Measurements from ENCODE around the gene SLC25A22. TPM values are rescaled to one million over a fixed set of nuclear protein-coding genes. Genes with fewer than 3 reads are reported as not detected.

Gene SLC25A22
- total and polyA plus RNA-seq, 12 donors = 2.2 to 11.1 (median 4.0) TPM

GRCh38 chr11:843086-843734 is 45.1 kb upstream of the SLC25A22 start:
- WGBS, 2 donors = 1 to 3% methylated on average over 39 to 51 of the region's 53 CpGs
- H3K4me1 ChIP-seq = peaks cover 35 to 86% (median 71%) of the 10 kb centered on the region in 9 donors
- intact Hi-C loops (cut with DNase I) = loop anchor here in 4 of 10 donors (2.0 to 5.0 kb wide), 2 partner anchors 34 to 36 kb away; partner anchors contain the start of genes RPLP2 (in 4 of the 4) and PIDD1 (in 3 of the 4)
- TF ChIP-seq CTCF (IDR thresholded peaks at IDR 0.05) = peak in 1 of 9 donors; percentile 33
- peak in 1 of 2 donors; percentile 50 for DNase-seq
- ATAC-seq = peak in 1 of 8 donors; percentile 1
- H3K4me3 ChIP-seq = peak overlapping the region; percentile 71 to 100 (median 96)
- H3K9me3 ChIP-seq = no peaks in the 10 kb centered on the region
- H3K27ac ChIP-seq = peak overlapping the region; percentile 94 to 100 (median 97)
- H3K36me3 ChIP-seq = peaks cover 0 to 34% (median 24%) of the 10 kb centered on the region in 9 donors
- peaks cover 0 to 6% (median 0%) of the 10 kb centered on the region in 7 donors for H3K27me3 ChIP-seq

- 1% methylated on average over 74 to 87 of the region's 87 CpGs for WGBS, 2 donors
Measured at GRCh38 chr11:842370-843002, 44.4 kb upstream of the SLC25A22 start, which contains the start of the genes POLR2L and TSPAN4. TSS of gene POLR2L (minus strand) at chr11:842529. CDS start at chr11:842508, 21 bp downstream. TSS of gene TSPAN4 (plus strand) at chr11:842852. CDS start at chr11:850305, 7,453 bp downstream.

GRCh38 chr11:841981-842369 is 43.9 kb upstream of the SLC25A22 start:
- peak overlapping the region; percentile 94 to 100 (median 97) for H3K27ac ChIP-seq
- H3K9me3 ChIP-seq = no peaks in the 10 kb centered on the region
- H3K36me3 ChIP-seq = peaks cover 0 to 42% (median 35%) of the 10 kb centered on the region in 9 donors
- H3K27me3 ChIP-seq = no peaks in the 10 kb centered on the region
- H3K4me3 ChIP-seq = peak overlapping the region; percentile 71 to 100 (median 96)
- DNase-seq = no peak
- intact Hi-C loops (cut with DNase I) = loop anchor here in 4 of 10 donors (2.0 to 5.0 kb wide), 2 partner anchors 33 to 35 kb away; partner anchors contain the start of genes RPLP2 (in 4 of the 4) and PIDD1 (in 3 of the 4)
- ATAC-seq = peak in 3 of 8 donors; percentile 0 to 1 (median 1)
- H3K4me1 ChIP-seq = peaks cover 32 to 89% (median 72%) of the 10 kb centered on the region in 9 donors
- no peak for TF ChIP-seq CTCF (IDR thresholded peaks at IDR 0.05)
- WGBS, 2 donors = 0 to 1% methylated on average over 26 to 27 of the region's 27 CpGs

More at GRCh38 chr11:842370-843002, 44.4 kb upstream of the SLC25A22 start, which contains the start of the genes POLR2L and TSPAN4:
- DNase-seq (peak; percentile 91 to 92), ATAC-seq (peak in 7 of 8 donors; percentile 18 to 58 (median 48))
- Histone ChIP-seq H3K9me3 (no peaks in the 10 kb centered on the region), H3K4me3 (peak within 1 kb of the TSS; percentile 71 to 100 (median 96)), H3K27ac (peak within 1 kb of the TSS; percentile 94 to 100 (median 97)), H3K4me1 (peaks cover 32 to 87% (median 67%) of the 10 kb centered on the region in 9 donors), H3K36me3 (peaks cover 0 to 41% (median 30%) of the 10 kb centered on the region in 9 donors), H3K27me3 (no peaks in the 10 kb centered on the region)
- TF ChIP-seq CTCF (IDR thresholded peaks at IDR 0.05) = no peak
- intact Hi-C loops (cut with DNase I) = loop anchor here in 4 of 10 donors (2.0 to 5.0 kb wide), 2 partner anchors 34 to 35 kb away; partner anchors contain the start of genes RPLP2 (in 4 of the 4) and PIDD1 (in 3 of the 4)
